RKO (cell line): ENCODE measurements around the gene PRR5.
"Not testable (repeated sequence)": the region's sequence is repeated elsewhere in the genome, so short reads cannot be mapped to it uniquely, and the experiment has no call there.

Experiments
- DNase-seq: peaks from one replicate; pipeline ENCODE4 v3.0.0-alpha.2; 2016; ENCODE audit warnings: low spot score

Gene PRR5

GRCh38 chr22:44735518-44736428 lies 33.8 kb downstream of the PRR5 start:
- peak; percentile 37 for DNase-seq

DNA sequence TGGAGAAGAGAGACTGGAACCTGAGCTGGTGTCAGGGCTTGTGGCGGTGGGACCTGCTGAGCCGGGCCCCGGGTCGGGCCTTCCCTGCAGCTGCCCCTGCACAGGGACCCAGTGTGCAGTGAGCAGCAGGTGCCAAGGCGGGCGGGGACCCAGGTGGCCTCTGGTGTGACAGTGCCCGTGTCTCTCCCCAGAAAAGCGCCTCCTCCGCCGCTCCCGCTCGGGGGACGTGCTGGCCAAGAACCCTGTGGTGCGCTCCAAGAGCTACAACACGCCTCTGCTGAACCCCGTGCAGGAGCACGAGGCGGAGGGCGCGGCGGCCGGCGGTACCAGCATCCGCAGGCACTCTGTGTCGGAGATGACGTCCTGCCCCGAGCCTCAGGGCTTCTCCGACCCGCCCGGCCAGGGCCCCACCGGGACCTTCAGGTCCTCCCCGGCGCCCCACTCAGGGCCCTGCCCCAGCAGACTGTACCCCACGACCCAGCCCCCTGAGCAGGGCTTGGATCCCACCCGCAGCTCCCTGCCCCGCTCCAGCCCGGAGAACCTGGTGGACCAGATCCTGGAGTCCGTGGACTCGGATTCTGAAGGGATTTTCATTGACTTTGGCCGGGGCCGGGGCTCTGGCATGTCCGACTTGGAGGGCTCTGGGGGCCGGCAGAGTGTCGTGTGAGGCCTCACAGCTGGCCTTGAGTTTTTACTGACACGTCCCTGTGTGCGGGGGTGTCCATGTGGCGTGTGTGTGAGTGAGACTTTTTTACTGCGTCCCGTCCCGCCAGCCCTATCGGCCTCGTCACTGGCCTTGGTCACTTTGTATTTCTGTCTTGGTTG lies 34.8 kb downstream of the PRR5 start:
- no peak for DNase-seq

- no peak for DNase-seq
These were observed 35.7 kb downstream of the PRR5 start for GRCh38 chr22:44737406-44738346.

GRCh38 chr22:44738347-44738715 lies 36.3 kb downstream of the PRR5 start:
- no peak for DNase-seq

DNA sequence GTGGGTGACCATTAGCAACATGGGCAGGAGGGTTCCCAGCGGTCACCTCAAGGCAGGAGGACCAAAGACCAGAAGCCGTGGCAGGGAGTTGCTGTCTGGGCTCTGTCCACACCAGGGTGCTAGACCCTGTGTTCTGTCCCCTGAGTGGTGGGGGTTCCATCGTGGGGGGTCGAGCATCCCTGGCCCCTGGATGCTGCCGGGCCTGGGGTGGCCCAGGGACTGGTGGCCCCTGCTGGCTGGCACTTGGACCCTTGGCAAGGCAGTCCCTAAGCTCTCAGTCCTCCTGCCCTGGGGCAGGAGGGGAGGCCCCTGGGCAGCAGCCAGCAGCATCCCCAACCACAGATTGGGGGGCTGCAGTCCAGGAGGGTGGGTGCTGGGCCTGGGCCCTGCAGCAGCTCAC lies 37.0 kb downstream of the PRR5 start:
- no peak for DNase-seq

- not testable (repeated sequence) for DNase-seq
These were observed 37.7 kb downstream of the PRR5 start for GRCh38 chr22:44739666-44740065.

DNA sequence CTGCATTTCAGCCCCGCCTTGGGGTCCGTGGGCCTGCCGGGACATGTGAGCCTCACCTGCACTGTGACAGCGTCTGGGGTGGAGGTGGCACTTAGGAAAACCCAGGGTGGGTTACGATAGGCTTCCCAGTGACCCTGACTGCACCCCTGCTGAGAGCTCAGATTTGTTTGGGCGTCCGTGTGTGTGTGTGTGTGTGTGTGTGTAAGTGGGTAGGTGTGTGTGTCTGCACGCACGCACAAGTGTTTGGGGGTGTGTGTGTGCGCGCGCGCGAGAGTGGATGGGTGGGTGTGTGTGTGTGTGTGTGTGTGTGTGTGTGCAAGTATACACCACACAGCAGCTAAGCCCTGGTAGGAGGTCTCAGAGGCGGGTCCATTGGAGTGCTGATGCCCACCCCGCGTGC lies 38.3 kb downstream of the PRR5 start:
- no peak for DNase-seq

DNA sequence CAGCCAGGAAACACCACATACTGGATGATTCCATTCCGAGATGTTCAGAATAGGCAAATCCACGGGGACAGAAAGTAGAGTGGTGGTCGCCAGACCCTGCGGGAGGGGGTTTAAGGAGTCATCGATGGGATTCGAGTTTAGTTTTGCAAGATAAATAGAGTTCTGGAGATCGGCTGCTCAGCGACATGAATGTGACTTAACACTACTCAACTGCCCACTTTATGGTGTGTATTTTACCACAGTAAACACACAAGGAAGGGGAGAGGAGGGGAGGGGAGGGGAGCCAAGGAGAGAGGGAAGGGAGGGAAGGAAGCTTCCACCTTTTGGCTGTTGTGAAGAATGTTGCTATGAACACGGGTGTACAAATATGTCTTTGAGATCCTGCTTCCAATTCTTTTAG lies 39.9 kb downstream of the PRR5 start:
- DNase-seq = no peak

DNA sequence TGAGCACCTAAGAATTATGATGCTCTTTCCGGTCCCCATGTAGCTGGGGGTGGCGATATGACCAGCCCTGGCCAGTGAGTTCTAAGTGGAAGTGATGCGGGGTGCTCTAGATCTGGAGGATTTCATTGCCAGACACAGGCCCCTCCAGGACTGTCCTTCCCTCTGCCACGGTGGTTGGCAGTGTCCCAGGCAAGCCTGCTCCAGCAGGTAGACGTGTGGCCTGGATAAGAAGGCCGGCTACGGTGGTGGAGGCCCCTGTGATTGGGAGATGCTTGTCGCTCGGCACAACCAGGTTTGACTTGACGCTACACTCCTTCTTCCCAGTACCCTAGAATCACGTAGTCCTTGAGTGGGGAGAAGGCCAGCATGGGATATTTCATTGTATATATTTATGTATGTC lies 41.2 kb downstream of the PRR5 start:
- no peak for DNase-seq

DNA sequence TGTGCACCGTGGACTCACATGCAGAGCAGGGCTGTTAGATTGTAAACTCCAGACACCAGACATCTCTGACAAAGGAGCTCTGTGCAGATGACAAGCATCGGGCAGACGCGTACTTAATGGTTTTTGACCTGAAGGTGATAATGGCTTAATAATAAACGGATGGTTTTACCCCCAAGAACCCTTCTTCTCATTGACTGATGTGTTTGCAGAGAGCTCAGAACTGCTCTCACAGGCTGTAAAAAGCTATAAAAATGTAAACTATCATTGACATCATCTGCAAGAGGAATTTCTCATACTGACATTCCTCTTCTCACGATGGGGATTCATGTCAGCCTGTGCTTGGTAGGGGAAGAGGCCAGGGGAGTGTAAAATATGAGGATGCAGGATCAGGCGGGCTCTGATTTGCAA lies 41.8 kb downstream of the PRR5 start:
- DNase-seq = no peak

GRCh38 chr22:44745853-44746789 lies 44.1 kb downstream of the PRR5 start:
- no peak for DNase-seq

DNA sequence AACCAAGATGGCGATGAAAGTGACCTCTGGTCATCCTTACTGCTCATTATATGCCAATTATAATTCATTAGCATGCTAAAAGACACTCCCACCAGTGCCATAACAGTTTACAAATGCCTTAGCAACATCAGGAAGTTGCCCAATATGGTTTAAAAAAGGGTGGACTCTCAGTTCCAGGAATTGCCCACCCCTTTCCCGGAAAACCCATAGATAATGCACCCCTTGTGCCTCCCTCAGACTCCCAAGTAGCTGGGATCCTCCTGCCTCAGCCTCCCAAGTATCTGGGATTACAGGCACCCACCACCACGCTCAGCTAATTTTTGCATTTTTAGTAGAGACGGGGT lies 45.8 kb downstream of the PRR5 start:
- DNase-seq = not testable (repeated sequence)

DNA sequence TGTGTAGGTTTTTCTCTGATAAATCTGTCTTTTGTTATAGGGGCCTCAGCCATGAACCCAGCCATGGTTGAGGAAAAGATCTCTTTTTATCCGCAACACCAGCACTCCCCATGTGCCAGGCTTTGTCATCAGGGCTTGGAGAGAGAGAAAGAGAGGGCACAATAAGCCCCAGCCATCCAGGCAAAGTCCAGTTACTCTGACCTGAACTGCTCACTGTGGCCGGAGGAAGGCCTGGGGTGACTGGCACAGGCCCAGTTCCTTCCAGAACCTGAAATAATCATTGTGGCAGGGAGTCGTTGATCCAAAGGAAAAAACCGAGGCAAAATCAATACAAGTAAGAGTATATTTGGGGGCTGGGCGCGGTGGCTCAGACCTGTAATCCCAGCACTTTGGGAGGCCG lies 46.5 kb downstream of the PRR5 start:
- no peak for DNase-seq

- DNase-seq = no peak
These were observed 48.5 kb downstream of the PRR5 start for GRCh38 chr22:44750481-44750880.

DNA sequence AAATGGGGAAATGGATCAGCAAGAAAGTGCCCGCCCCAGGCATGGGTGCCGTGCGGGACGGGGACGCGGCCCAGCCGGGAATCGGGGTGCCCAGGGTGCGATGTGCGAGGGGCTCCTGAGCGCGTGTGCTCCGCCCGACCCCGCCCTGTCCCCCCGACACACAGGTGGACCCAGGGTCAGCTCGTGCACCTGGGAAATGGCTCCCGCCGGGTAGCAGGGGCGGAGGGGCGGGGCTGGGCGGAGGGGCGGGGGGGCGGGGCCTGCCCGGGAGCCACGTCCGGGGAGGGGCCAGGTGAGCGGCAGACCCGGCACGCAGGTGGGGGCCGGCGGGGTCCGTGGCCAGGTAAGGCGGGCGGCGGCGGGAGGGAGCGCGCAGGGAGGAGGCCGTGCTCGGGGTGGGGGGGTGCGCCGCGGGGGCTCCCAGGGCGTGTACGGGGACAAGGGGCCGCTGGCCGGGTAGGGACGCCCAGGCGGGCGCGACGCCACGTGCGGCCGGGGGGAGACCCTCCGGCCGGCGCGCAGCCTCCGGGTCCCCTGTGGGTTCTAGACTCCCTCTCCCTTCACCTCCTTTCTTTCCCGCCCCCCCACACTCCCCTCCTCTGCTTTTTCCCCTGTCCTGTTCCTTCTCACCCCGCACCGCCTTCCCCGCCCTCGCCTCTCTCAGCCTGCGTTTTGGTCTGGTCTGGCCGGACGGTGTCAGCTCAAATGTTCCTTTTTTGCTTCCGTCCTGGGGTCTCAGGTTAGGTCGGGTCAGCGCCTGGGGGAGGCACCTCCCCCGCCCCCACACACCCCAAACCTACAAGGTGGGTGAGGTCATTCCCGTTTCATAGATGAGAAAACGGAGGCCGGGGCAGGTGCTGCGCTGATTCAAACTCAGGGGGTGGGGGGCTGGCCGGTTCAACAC lies 50.5 kb downstream of the PRR5 start, which contains the start of gene ARHGAP8:
Gene ARHGAP8, plus strand, starts transcription at position 291 of the 904 bp plus-strand sequence. CDS start 33,953 bp downstream, outside the sequence.
- no peak for DNase-seq

GRCh38 chr22:44753189-44754042 lies 51.4 kb downstream of the PRR5 start:
- no peak for DNase-seq

DNA sequence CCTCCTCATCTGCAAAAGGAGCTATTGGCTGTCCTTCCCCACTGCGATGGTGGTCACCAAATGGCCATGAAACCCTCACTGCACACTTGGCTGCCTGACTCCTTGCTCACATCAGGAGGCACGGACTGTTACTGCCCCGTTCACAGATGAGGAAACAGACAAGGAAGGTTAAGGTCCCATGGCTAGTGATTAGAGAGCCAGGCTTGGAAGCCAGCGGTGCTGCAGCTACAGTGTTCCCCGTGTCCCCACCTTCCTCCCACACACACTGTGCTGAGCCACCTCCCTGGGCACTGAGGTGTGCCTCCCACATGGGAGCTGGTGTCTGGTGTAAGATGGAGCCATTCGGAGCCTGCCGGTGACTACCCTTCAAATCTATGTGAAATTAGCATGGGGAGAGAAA lies 53.0 kb downstream of the PRR5 start:
- DNase-seq = no peak

DNA sequence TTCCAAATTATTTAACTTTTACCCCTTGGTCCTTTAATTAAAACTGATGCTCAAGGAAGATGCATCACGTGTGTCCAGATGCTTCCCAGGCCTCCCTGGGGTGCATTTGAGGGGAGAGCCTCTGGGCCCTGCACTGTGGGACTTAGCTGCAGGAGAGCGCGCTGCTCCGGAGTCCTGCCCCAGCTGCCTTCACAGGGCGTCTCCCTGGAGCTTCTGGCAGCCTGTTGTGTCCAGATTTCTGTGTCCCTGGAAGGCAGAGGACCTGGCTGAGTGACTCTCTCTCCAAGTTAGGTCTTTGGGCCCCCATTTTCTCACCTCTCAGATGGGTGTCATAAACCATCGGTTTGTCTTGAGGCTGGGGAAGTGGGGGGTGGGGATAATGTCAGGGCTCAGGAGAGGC lies 53.4 kb downstream of the PRR5 start:
- DNase-seq = no peak

DNA sequence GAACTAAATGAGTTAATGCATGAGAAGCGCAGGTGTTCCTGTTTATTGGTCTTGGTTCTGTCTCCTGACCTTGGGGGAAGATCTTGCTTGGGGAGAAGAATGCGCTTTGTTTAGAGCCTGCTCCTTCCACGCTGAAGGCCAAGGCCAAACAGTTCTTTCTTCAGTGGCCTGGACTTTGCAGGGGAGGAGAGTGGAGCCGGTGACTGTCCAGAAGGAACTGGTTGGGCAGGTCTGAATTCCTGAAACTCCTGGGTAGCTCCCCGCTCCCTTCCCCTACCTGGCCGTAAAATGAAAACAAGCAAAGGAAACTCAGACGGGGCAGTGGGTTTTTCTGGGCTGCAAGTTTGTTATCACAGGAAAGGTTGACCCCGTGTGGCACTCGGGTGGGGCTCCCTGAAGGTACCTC lies 54.0 kb downstream of the PRR5 start:
- DNase-seq = no peak
